NCI-H1048 (cell line): ENCODE measurements around the gene CCDC85A.

ENCODE experiments used
- DNase-seq: peaks from one replicate; lab custom pipeline; 2025; lab: John Stamatoyannopoulos, UW

Gene CCDC85A

DNA sequence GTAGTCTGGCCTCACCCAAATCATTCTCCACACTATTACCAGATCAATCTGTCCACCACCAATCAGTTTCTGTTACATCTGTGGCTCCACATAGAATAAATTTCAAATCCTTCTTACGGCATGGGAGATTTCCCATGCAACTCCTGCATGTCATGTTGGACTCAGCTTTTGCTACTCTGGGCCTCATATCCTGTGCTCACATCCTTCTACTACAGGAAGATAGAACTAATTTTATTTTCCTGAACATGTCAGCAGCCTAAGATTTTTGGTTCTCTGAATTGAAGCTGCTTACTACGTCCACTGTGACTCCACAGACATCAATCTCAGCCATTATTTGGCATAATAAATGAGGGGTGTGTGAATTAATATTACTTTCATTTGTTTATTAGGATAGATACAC lies 181.1 kb downstream of the CCDC85A start:
- no peak for DNase-seq

- no peak for DNase-seq
Measured at GRCh38 chr2:56369316-56369715, 185.5 kb downstream of the CCDC85A start.

GRCh38 chr2:56372071-56372656 lies 188.4 kb downstream of the CCDC85A start:
- DNase-seq = no peak

DNA sequence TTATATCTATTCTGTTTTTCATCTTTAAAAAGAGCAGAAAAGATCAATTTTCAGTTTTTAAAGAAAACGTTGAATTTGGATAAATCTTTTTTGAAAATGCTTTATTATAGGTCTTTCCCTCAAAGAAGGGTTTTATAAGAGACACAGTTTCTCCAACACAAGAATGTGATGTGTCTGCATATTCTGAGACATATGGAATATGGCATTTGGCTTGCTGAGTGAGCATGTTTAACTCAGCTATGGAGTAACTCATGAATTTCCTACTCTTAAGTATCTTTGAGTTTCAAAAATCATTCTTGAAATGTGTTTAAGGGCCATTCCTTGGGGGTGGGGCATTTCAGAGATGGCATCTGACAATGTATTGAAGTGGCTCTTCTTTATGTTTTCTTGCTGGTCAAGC lies 191.5 kb downstream of the CCDC85A start:
- no peak for DNase-seq

DNA sequence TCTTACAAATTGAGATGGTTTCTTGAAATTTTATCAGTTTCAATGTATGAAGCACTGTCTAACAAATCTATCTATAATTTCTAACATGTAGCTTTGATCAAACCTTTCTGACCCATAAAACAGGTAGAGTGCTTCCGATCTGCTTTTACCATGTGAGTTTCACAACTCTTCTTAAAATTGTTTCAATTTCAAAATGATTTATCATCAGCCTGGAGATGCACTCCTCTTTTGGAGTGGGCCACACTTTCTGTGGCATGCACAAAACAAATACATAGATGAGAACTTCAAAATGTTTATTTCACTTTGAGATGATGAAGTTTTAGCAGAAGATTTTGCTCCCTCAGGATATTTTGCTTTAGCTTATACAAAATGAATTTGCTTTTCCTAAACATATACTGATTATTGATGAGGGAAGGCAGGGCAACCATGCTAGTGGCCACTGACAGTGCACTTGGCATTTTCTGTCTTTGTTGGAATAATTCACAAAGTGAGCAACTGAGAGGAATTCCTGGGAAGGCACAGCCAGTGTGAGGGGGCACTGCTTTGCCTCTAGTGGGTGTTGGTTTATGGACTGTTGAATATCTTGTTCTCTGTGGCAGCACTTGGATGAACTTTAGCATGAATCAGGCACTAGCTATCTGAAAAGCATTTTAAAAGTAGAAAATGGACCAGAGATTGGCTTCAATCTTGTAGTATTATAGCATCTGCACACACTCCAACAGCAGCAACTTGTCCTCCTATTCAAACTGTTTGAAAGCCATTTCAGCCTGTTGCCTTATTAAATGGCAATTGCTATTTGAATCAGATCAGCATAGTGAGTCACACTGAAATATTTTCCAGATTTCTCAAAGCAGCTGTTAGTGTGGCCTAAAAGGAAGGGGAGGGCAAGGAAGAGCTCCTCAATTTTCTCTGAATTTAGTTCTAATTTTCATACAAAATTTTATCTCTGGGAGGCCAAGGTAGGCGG lies 193.2 kb downstream of the CCDC85A start:
- no peak for DNase-seq

- DNase-seq = no peak
Measured at GRCh38 chr2:56379066-56379465, 195.3 kb downstream of the CCDC85A start.

DNA sequence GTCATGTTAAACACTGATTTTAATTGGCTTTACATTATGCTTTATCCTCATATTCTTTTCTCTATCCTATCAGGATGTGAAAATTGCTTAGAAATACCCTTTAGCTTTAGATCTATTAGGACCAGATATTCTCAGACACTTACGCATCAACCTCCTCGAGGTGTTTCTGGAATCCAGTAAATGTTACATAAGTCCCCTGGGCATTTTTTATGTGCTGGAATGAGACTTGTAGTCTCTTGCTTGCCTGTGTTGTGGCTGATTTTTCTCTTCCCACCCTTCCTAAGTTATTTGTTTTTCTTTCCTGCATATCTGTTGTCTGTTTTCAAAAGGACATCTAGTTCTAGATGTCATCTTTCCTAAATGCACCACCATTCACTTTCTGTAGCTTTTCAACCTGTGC lies 197.1 kb downstream of the CCDC85A start:
- DNase-seq = no peak

DNA sequence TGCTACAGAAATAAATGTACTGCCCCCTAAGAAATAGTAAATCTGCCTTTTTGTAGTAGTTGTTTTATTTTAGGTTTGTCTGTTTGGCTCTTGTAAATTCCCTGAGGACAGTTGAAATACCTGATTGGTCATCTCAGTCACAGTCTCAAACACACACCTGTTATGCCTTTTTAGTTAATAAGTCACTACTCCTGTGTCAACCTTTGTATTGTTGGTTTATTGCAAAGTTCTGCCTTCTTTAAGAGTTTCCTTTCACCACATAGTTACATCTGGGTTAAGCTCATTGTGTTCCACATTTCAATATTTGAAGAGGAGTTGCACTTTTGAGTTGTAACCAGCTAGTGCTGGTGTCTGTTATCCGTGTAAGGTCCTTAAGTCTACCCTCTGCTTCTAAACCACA lies 198.7 kb downstream of the CCDC85A start:
- DNase-seq = no peak

DNA sequence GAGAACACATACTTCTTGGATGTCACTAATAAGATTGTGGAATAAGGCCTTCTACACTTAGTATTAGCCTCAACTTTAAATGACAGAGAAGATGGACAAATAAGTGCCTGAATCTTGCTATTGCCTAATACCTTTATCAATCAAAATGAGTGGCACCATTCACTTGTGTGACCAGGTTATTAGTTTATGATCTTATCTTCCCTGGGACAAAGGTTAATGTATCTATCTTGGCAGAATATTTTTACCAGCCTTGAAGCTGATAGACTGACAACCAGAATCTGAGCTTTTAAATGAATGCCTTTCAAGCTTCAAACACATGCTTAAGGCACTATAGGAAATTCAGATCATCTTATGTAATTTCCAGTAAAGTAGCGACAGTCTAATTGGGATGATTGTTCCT lies 202.9 kb downstream of the CCDC85A start:
- no peak for DNase-seq

GRCh38 chr2:56390644-56391043 lies 206.9 kb downstream of the CCDC85A start:
- DNase-seq = no peak

DNA sequence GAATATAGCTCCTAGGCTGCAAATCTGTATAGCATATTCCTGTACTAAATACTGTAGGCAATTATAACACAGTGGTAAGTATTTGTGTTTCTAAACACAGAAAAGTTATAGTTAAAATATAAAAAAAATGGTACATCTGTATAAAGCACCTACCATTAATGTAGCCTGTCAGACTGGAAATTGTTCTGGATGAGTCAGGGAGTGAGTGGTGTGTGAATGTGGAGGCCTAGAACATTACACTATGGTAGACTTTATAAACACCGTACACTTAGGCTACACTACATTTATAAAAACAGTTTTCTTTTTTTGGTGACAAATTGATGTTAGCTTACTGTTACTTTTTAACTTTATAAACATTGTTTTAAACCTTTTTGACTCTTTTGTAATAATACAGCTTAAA lies 226.3 kb downstream of the CCDC85A start:
- no peak for DNase-seq

- DNase-seq = no peak
Measured at GRCh38 chr2:56416500-56417176, 232.8 kb downstream of the CCDC85A start.
